ENCODE data around the gene AMIGO1.

The AMIGO1 gene

DNA sequence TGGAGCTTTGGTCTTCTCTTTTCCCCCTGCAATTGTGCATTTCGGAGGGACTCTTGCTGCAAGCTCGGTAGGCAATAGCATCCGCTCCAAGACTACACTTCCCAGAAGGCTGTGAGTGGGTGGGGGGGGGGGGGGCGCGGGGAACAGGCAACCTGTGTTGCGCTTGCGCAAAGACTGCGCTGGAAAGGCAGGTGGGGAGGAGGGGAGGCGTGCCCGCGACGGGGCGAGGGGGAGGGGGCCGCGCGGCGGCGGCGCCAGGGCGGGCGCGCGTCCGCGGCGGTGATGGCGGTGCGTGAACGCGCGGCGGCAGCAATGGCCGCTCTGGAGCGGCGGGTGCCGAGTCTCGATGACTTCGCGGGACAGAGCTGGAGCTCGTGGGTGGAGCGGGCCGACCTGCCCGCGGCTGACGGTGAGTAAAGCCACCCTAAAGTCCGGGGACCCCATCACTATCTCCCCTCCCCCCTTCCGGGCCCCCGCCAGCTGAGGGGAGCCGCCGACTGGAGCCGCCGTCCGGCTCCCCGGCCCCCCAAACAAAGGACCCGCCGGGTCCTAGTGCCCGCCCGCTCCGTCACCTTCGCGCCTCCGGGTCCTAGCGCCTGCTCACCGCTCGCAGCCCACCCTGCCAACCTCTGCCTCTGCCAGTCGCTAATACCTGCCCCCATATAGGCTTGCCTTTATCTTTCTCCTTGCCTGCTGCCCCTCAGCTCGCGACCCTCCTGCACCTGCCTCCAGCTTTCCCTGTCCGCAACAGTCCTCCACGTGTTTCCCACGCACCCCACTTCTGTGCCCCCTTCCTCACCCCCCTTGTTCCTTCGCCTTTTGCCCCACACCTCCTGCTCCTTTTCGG lies 25.6 kb downstream of the AMIGO1 start, which contains the start of gene ATXN7L2:
ATXN7L2 (plus strand) TSS at position 234 of the 847 bp plus-strand sequence; CDS start at position 283, 49 bp downstream.
- peak within 1 kb of the TSS; percentile 81 for H3K27ac ChIP-seq

DNA sequence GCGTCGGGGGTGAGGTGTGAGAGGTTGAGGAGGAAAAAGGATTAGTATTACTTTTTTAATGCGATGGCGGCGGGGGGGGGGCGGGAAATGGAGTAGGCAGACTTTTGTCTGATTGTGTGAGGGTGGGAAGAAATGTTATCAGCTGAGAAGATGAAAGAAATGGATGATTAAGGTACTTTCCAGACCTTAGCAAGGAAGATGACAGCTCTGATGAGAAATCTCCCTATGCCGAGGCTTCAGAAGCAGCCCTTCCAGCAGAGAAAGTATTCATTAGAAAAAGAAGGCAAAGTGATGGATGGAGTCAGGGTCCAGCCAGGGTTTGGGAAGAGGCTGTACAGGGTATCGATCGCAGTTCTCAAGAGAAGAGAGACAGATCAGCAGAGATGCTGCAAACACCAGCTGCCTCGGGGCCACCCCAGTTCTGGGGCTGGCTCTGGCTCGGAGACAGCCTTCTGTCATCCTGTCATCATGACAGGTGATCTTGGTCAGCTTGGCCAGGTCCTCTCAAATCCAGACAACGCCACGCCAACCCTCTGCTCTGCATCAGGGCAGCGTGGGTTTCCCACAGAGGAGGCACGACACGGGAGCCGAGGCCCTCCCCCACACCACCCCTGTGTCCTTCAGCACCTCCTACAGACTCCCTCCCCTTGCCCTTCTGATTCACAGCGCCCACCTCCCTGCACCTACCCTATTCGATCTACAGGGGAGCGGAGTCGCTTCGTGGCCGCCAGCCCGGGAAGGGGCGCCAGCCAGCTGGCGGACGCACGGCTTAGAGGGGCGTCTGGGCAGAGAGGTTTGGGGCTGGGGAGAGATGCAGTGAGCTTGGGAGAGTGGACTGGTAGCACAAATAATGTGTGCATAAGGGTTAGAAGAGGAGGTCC lies 26.5 kb downstream of the AMIGO1 start:
- TF ChIP-seq, protein P1, sequence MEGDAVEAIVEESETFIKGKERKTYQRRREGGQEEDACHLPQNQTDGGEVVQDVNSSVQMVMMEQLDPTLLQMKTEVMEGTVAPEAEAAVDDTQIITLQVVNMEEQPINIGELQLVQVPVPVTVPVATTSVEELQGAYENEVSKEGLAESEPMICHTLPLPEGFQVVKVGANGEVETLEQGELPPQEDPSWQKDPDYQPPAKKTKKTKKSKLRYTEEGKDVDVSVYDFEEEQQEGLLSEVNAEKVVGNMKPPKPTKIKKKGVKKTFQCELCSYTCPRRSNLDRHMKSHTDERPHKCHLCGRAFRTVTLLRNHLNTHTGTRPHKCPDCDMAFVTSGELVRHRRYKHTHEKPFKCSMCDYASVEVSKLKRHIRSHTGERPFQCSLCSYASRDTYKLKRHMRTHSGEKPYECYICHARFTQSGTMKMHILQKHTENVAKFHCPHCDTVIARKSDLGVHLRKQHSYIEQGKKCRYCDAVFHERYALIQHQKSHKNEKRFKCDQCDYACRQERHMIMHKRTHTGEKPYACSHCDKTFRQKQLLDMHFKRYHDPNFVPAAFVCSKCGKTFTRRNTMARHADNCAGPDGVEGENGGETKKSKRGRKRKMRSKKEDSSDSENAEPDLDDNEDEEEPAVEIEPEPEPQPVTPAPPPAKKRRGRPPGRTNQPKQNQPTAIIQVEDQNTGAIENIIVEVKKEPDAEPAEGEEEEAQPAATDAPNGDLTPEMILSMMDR (conservative IDR thresholded peaks at IDR 0.05) = no peak
- H3K27ac ChIP-seq = peak overlapping the region; percentile 81; the same call in 1 of the 2 replicates

More for the DNA sequence above, 25.6 kb downstream of the AMIGO1 start, which contains the start of gene ATXN7L2:
- TF ChIP-seq, protein P1 (conservative IDR thresholded peaks at IDR 0.05) = no peak

DNA sequence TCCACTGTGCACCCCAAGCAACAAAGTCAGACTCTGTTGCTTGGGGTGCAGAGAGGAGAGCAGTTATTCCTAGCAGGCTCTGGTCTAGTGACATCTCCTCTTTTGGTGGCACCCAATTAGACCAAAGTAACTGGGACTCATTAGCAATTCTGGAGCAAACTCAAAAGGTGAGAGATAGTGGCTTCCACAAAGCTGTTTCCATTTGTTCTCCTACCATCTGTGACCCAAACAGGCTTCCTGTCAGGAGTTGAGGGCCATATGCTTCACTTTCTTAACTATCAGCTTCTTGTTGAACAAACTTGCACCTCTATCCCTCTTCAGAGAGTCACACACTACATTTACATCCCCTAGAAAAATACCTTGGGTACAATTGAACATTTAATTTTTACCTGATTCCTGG lies 27.3 kb downstream of the AMIGO1 start:
- H3K27ac ChIP-seq = no peak overlapping the region
- TF ChIP-seq, protein P1 (conservative IDR thresholded peaks at IDR 0.05) = no peak

DNA sequence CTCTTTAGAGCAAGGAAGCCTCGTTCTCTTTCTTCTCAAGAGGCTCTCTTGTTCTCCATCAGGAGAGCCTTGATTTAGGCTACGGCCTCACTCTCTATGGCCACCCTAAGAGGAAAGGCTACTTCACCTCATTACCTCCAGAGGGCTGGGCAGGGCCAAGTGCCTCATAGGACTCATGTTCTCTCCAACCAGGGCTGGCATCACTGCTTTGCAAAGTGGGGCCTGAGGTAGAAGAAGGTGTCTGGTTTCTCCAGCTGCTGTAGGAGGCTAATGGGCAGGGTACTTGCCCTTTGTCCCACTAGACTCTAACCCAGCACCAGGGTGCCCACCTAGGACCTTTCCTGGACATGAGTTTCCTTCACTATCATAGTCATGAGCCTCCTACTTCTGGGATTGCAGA lies 27.9 kb downstream of the AMIGO1 start:
- TF ChIP-seq, protein P1 (conservative IDR thresholded peaks at IDR 0.05) = no peak
- H3K27ac ChIP-seq = no peak overlapping the region

DNA sequence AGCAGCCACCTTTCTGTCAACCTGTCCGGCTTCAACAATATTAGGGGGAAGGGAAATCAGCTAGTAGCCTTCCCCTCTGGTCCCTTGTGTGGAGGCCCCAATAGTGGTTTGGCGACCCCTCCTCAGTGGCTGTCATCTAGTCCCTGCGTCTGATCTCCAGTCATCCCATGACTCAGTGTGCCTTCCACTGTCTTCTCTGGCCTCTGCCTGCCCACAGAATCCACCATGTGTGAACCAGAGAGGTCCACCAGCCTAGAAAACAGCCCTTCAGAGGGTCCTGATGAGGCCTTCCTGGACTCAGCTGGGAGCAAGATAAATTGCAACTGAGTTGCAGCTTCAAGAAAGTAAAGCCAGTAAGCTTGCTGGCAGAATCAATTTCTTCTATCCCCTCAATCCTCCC lies 29.6 kb downstream of the AMIGO1 start:
- no peak overlapping the region for H3K27ac ChIP-seq
- TF ChIP-seq, protein P1 (conservative IDR thresholded peaks at IDR 0.05) = no peak

DNA sequence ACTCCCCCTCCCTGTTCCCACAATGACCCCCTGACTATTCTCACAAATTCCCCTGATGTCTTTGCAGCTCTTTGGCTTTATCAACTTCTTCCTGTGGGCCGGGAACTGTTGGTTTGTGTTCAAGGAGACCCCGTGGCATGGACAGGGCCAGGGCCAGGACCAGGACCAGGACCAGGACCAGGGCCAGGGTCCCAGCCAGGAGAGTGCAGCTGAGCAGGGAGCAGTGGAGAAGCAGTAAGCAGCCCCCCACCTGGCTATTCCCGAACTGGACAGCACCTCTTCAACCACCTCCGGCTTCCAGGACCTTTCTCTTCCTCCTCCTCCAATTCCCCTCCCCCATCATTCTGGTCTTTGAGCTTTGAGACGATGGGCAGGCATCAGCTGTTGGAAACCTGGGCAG lies 30.2 kb downstream of the AMIGO1 start:
- no peak overlapping the region for H3K27ac ChIP-seq
- TF ChIP-seq, protein P1 (conservative IDR thresholded peaks at IDR 0.05) = no peak

DNA sequence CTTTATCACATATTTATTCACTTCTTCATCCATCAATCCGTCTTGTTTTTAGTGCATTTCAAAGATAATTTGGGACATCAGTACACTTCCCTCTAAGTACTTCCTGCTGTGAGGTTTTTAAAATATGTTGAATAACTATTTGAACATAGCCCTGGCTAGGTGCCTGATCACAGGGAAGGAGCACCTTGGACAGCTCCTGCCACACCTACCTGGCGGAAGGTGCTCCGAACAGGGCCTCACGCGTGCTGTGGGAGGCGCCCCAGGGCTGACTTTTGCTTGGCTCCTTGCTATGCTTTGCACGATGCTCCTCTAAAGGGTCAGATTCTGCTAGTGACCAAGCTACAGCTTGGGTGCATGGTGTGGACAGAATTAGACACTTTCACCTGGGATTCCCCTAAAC lies 30.7 kb downstream of the AMIGO1 start:
- no peak overlapping the region for H3K27ac ChIP-seq
- TF ChIP-seq, protein P1 (conservative IDR thresholded peaks at IDR 0.05) = no peak
